ENCODE data around the gene SBF2. TPM values are rescaled to one million over a fixed set of nuclear protein-coding genes. Genes with fewer than 3 reads are reported as not detected.
A peak's percentile ranks its signal among the peaks of the same experiment; 100 is the strongest.

The SBF2 gene
- total and polyA plus RNA-seq, 2 of the 13 experiments (the other 11 are each of a cell fraction or from before 2014, with no cell fraction given) = 24.0 to 45.8 TPM

DNA sequence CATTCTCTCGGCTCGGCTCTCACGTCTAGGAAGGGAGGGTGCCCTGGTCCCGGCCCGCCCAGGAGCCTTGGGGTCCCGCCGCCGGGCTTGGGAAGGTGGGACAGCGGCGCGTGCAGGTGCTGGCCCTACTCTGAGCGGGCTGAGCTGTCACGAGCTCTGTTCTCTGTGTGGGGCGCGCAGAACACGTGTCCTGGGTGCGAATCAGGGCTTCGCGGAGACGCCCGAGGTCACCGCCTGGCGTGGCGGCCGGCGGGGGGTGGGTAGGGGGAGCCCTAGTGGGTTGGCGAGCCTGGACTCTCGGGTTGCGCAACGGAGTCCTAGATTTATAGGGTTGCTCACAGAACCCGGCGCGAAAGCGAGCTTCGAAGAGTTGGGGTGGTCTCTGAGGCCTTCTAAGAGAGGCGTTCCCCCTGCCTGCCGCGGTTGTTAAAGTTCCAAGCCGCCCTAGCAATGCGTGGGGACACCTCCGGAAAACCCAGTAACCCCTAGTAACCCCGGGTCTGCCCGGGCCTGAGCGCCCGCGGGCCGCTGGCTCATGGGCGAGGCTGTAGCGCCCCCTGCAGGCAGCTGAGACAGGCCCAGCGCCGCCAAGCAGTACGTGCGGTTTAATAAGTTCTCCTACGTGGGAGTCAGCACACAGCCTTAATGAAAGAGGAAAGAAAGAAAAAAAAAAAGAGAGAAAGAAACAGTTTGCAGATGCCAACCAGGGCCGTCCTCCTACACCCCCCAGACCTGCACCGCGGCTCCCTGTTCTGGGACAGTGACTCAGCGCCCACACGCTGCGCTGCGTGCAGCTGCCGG lies 13.6 kb upstream of the SBF2 start (continued):
- no peak for TF ChIP-seq SNAPC4 (CRISPR knock-in tag; IDR thresholded peaks at IDR 0.05)
- no peak for TF ChIP-seq ZNF570 (CRISPR knock-in tag; IDR thresholded peaks at IDR 0.05; ENCODE audit: borderline replicate concordance)
- TF ChIP-seq FIP1L1 (IDR thresholded peaks at IDR 0.05; ENCODE audit: borderline replicate concordance, insufficient read depth, low read depth, low read length) = no peak; the same call in 1 of the 2 replicates
- TF ChIP-seq NFIB (CRISPR knock-in tag; IDR thresholded peaks at IDR 0.05; ENCODE audit: borderline replicate concordance) = no peak
- TF ChIP-seq, protein P1, sequence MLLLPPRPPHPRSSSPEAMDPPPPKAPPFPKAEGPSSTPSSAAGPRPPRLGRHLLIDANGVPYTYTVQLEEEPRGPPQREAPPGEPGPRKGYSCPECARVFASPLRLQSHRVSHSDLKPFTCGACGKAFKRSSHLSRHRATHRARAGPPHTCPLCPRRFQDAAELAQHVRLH (CRISPR knock-in tag; IDR thresholded peaks at IDR 0.05; ENCODE audit: borderline replicate concordance, low read depth) = peak; percentile 78; the same call in 1 of the 2 replicates
- peak; percentile 53; the same call in 1 of the 2 replicates for TF ChIP-seq ETV5 (CRISPR knock-in tag; IDR thresholded peaks at IDR 0.05; ENCODE audit: borderline replicate concordance)
- TF ChIP-seq MED13 (CRISPR knock-in tag; IDR thresholded peaks at IDR 0.05) = no peak
- TF ChIP-seq SRSF9 (IDR thresholded peaks at IDR 0.05; ENCODE audit: borderline replicate concordance, insufficient read depth, low read depth, low read length, poor library complexity, severe bottlenecking) = no peak
- peak; percentile 52; the same call in 1 of the 2 replicates for TF ChIP-seq ZNF335 (CRISPR knock-in tag; IDR thresholded peaks at IDR 0.05)
- TF ChIP-seq TP53 (CRISPR knock-in tag; conservative IDR thresholded peaks at IDR 0.05) = no peak
- no peak for TF ChIP-seq RFXAP (CRISPR knock-in tag; IDR thresholded peaks at IDR 0.05; ENCODE audit: borderline replicate concordance)
- no peak for TF ChIP-seq ZNF44 (CRISPR knock-in tag; IDR thresholded peaks at IDR 0.05)
- TF ChIP-seq, protein P2, sequence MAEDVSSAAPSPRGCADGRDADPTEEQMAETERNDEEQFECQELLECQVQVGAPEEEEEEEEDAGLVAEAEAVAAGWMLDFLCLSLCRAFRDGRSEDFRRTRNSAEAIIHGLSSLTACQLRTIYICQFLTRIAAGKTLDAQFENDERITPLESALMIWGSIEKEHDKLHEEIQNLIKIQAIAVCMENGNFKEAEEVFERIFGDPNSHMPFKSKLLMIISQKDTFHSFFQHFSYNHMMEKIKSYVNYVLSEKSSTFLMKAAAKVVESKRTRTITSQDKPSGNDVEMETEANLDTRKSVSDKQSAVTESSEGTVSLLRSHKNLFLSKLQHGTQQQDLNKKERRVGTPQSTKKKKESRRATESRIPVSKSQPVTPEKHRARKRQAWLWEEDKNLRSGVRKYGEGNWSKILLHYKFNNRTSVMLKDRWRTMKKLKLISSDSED (CRISPR knock-in tag; IDR thresholded peaks at IDR 0.05) = no peak
- TF ChIP-seq ADNP (CRISPR knock-in tag; IDR thresholded peaks at IDR 0.05) = no peak
- TF ChIP-seq ZNF782 (CRISPR knock-in tag; IDR thresholded peaks at IDR 0.05; ENCODE audit: borderline replicate concordance) = no peak
- no peak for TF ChIP-seq ZNF737 (CRISPR knock-in tag; IDR thresholded peaks at IDR 0.05; ENCODE audit: borderline replicate concordance)
- no peak for TF ChIP-seq KLF15 (CRISPR knock-in tag; IDR thresholded peaks at IDR 0.05; ENCODE audit: borderline replicate concordance)
- peak; percentile 98 for TF ChIP-seq RXRA (CRISPR knock-in tag; IDR thresholded peaks at IDR 0.05)
- TF ChIP-seq CAMTA2 (CRISPR knock-in tag; IDR thresholded peaks at IDR 0.05; ENCODE audit: borderline replicate concordance) = no peak; the same call in 1 of the 2 replicates
- no peak for TF ChIP-seq ZNF776 (CRISPR knock-in tag; IDR thresholded peaks at IDR 0.05)
- TF ChIP-seq, protein P3, sequence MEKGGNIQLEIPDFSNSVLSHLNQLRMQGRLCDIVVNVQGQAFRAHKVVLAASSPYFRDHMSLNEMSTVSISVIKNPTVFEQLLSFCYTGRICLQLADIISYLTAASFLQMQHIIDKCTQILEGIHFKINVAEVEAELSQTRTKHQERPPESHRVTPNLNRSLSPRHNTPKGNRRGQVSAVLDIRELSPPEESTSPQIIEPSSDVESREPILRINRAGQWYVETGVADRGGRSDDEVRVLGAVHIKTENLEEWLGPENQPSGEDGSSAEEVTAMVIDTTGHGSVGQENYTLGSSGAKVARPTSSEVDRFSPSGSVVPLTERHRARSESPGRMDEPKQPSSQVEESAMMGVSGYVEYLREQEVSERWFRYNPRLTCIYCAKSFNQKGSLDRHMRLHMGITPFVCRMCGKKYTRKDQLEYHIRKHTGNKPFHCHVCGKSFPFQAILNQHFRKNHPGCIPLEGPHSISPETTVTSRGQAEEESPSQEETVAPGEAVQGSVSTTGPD (CRISPR knock-in tag; IDR thresholded peaks at IDR 0.05) = no peak
